ENCODE data around the gene RAD51B. TPM values are rescaled to one million over a fixed set of nuclear protein-coding genes. Genes with fewer than 3 reads are reported as not detected.

The RAD51B gene
- total RNA-seq, 2 donors from 2014 or later: 22.8 to 33.8 TPM

- no peaks in the 10 kb centered on the region for H3K36me3 ChIP-seq (ENCODE audit: control insufficient read depth, insufficient read depth, low read length)
- TF ChIP-seq CTCF (conservative IDR thresholded peaks at IDR 0.05): no peak
- no peak overlapping the region for H3K9ac ChIP-seq (ENCODE audit: extremely low read depth, low read length, poor library complexity, severe bottlenecking)
- H3K27me3 ChIP-seq (ENCODE audit: control insufficient read depth, insufficient read depth, low read length, poor library complexity, severe bottlenecking): no peaks in the 10 kb centered on the region
- H3K9me3 ChIP-seq (ENCODE audit: control insufficient read depth, low read length): no peaks in the 10 kb centered on the region
- Mint-ChIP-seq H3K27me3 (ENCODE audit: insufficient read depth) (no peaks in the 10 kb centered on the region), H3K36me3 (ENCODE audit: low read depth) (no peaks in the 10 kb centered on the region), H3K9me3 (no peaks in the 10 kb centered on the region), H3K27ac (no peak overlapping the region), H3K4me3 (no peak overlapping the region), H3K4me1 (peaks cover 12% of the 10 kb centered on the region)
- H3K4me3 ChIP-seq (ENCODE audit: low read length): no peak overlapping the region
- peaks cover 4% of the 10 kb centered on the region for H3K4me1 ChIP-seq (ENCODE audit: control insufficient read depth, insufficient read depth, low read length)
- DNase-seq: no peak
- 88 to 100% methylated on average over 1 to 4 of the region's 4 CpGs for WGBS, 2 experiments (ENCODE audit: insufficient coverage in 1 of 2, insufficient read length in 1 of 2)
- H3K27ac ChIP-seq (ENCODE audit: low read depth, low read length): no peak overlapping the region
These were observed 314.3 kb downstream of the RAD51B start for GRCh38 chr14:68133856-68134255.

- 95% methylated on average over 2 of the region's 3 CpGs; no CpG with 5 or more reads in 1 of the 2 experiments for WGBS, 2 experiments (ENCODE audit: insufficient coverage in 1 of 2, insufficient read length in 1 of 2)
- Histone ChIP-seq H3K27ac (ENCODE audit: low read depth, low read length) (no peak overlapping the region), H3K27me3 (ENCODE audit: control insufficient read depth, insufficient read depth, low read length, poor library complexity, severe bottlenecking) (no peaks in the 10 kb centered on the region), H3K4me3 (ENCODE audit: low read length) (no peak overlapping the region), H3K9me3 (ENCODE audit: control insufficient read depth, low read length) (no peaks in the 10 kb centered on the region), H3K4me1 (ENCODE audit: control insufficient read depth, insufficient read depth, low read length) (peaks cover 4% of the 10 kb centered on the region), H3K9ac (ENCODE audit: extremely low read depth, low read length, poor library complexity, severe bottlenecking) (no peak overlapping the region), H3K36me3 (ENCODE audit: control insufficient read depth, insufficient read depth, low read length) (no peaks in the 10 kb centered on the region)
- Mint-ChIP-seq H3K27me3 (ENCODE audit: insufficient read depth) (no peaks in the 10 kb centered on the region), H3K27ac (no peak overlapping the region), H3K4me3 (no peak overlapping the region), H3K4me1 (peaks cover 12% of the 10 kb centered on the region), H3K36me3 (ENCODE audit: low read depth) (no peaks in the 10 kb centered on the region), H3K9me3 (no peaks in the 10 kb centered on the region)
- DNase-seq: no peak
- TF ChIP-seq CTCF (conservative IDR thresholded peaks at IDR 0.05): no peak
These were observed 315.4 kb downstream of the RAD51B start for GRCh38 chr14:68135028-68135427.

GRCh38 chr14:68135566-68135965 is 316.0 kb downstream of the RAD51B start:
- no peak overlapping the region for H3K27ac Mint-ChIP-seq
- Histone ChIP-seq H3K4me3 (ENCODE audit: low read length) (no peak overlapping the region), H3K27ac (ENCODE audit: low read depth, low read length) (no peak overlapping the region), H3K27me3 (ENCODE audit: control insufficient read depth, insufficient read depth, low read length, poor library complexity, severe bottlenecking) (no peaks in the 10 kb centered on the region), H3K36me3 (ENCODE audit: control insufficient read depth, insufficient read depth, low read length) (no peaks in the 10 kb centered on the region), H3K9ac (ENCODE audit: extremely low read depth, low read length, poor library complexity, severe bottlenecking) (no peak overlapping the region), H3K4me1 (ENCODE audit: control insufficient read depth, insufficient read depth, low read length) (peaks cover 4% of the 10 kb centered on the region), H3K9me3 (ENCODE audit: control insufficient read depth, low read length) (no peaks in the 10 kb centered on the region)
- H3K36me3 Mint-ChIP-seq (ENCODE audit: low read depth): no peaks in the 10 kb centered on the region
- no peaks in the 10 kb centered on the region for H3K9me3 Mint-ChIP-seq
- H3K4me1 Mint-ChIP-seq: peaks cover 12% of the 10 kb centered on the region
- 97 to 100% methylated on average over 1 to 2 of the region's 2 CpGs for WGBS, 2 experiments (ENCODE audit: insufficient coverage in 1 of 2, insufficient read length in 1 of 2)
- H3K4me3 Mint-ChIP-seq: no peak overlapping the region
- H3K27me3 Mint-ChIP-seq (ENCODE audit: insufficient read depth): no peaks in the 10 kb centered on the region
- no peak for DNase-seq
- TF ChIP-seq CTCF (conservative IDR thresholded peaks at IDR 0.05): no peak

Measured in endodermal cell (in vitro differentiated cells).